Measurements from ENCODE around the gene GTF2B.
"Not testable (repeated sequence)": the region's sequence is repeated elsewhere in the genome, so short reads cannot be mapped to it uniquely, and the experiment has no call there.

GTF2B gene

GRCh38 chr1:88880717-88881116 lies 10.7 kb downstream of the GTF2B start:
- not testable (repeated sequence) for DNase-seq

- no peak for DNase-seq
Measured at GRCh38 chr1:88878731-88879130, 12.6 kb downstream of the GTF2B start.

GRCh38 chr1:88877911-88878310 lies 13.5 kb downstream of the GTF2B start:
- DNase-seq = no peak

- no peak for DNase-seq
Measured at GRCh38 chr1:88877382-88877825, 14.0 kb downstream of the GTF2B start.

- DNase-seq = no peak
Measured at GRCh38 chr1:88876573-88877365, 14.6 kb downstream of the GTF2B start.

GRCh38 chr1:88875595-88875994 lies 15.8 kb downstream of the GTF2B start:
- DNase-seq = no peak

- no peak for DNase-seq
Measured at GRCh38 chr1:88873737-88874349, 17.5 kb downstream of the GTF2B start.

GRCh38 chr1:88869644-88870043 lies 21.7 kb downstream of the GTF2B start:
- not testable (repeated sequence) for DNase-seq

- DNase-seq = no peak
Measured at GRCh38 chr1:88867743-88868521, 23.4 kb downstream of the GTF2B start.

GRCh38 chr1:88851303-88852063 lies 39.9 kb downstream of the GTF2B start:
- no peak for DNase-seq

- no peak for DNase-seq
Measured at GRCh38 chr1:88847643-88848042, 43.7 kb downstream of the GTF2B start.

GRCh38 chr1:88825721-88826120 lies 65.6 kb downstream of the GTF2B start:
- no peak for DNase-seq

- not testable (repeated sequence) for DNase-seq
Measured at GRCh38 chr1:88819642-88820041, 71.7 kb downstream of the GTF2B start.

GRCh38 chr1:88813471-88813870 lies 77.9 kb downstream of the GTF2B start:
- DNase-seq = no peak

GRCh38 chr1:88812366-88812765 lies 79.0 kb downstream of the GTF2B start:
- no peak for DNase-seq

- DNase-seq = no peak
Measured at GRCh38 chr1:88803444-88803843, 87.9 kb downstream of the GTF2B start.

GRCh38 chr1:88802950-88803349 lies 88.4 kb downstream of the GTF2B start:
- DNase-seq = no peak
